Measurements from ENCODE around the gene HECTD2.
"Not testable (repeated sequence)": the region's sequence is repeated elsewhere in the genome, so short reads cannot be mapped to it uniquely, and the experiment has no call there.

The HECTD2 gene

GRCh38 chr10:91557651-91558111, 147.5 kb downstream of the HECTD2 start:
- H3K27ac ChIP-seq, result peak overlapping the region; percentile 43 to 58

GRCh38 chr10:91558473-91558872, 148.3 kb downstream of the HECTD2 start:
- H3K4me3 ChIP-seq, result no peak overlapping the region
- H3K27ac ChIP-seq, result no peak overlapping the region
- no peak for TF ChIP-seq CTCF (IDR thresholded peaks at IDR 0.05)
- DNase-seq (ENCODE audit: low spot score), result no peak

More at GRCh38 chr10:91557651-91558111, 147.5 kb downstream of the HECTD2 start:
- H3K4me3 ChIP-seq, result no peak overlapping the region
- no peak for TF ChIP-seq CTCF (IDR thresholded peaks at IDR 0.05)
- no peak for DNase-seq (ENCODE audit: low spot score)

GRCh38 chr10:91559169-91559568, 149.0 kb downstream of the HECTD2 start:
- H3K4me3 ChIP-seq, result no peak overlapping the region
- no peak for TF ChIP-seq CTCF (IDR thresholded peaks at IDR 0.05)
- H3K27ac ChIP-seq, result no peak overlapping the region
- no peak for DNase-seq (ENCODE audit: low spot score)

- H3K27ac ChIP-seq, result no peak overlapping the region
- TF ChIP-seq CTCF (IDR thresholded peaks at IDR 0.05), result no peak
- no peak for DNase-seq (ENCODE audit: low spot score)
- H3K4me3 ChIP-seq, result no peak overlapping the region
Observed at GRCh38 chr10:91559750-91560149, 149.6 kb downstream of the HECTD2 start.

- not testable (repeated sequence) for H3K4me3 ChIP-seq; H3K27ac ChIP-seq; DNase-seq (ENCODE audit: low spot score)
Observed at GRCh38 chr10:91560827-91561226, 150.7 kb downstream of the HECTD2 start.

- H3K27ac ChIP-seq, result peak overlapping the region in 1 of 2 donors; percentile 23
- no peak for DNase-seq (ENCODE audit: low spot score)
- no peak for TF ChIP-seq CTCF (IDR thresholded peaks at IDR 0.05)
- H3K4me3 ChIP-seq, result no peak overlapping the region
Observed at GRCh38 chr10:91562839-91563581, 152.9 kb downstream of the HECTD2 start.

GRCh38 chr10:91564026-91564425, 153.9 kb downstream of the HECTD2 start:
- no peak for DNase-seq (ENCODE audit: low spot score)
- no peak overlapping the region for H3K27ac ChIP-seq
- TF ChIP-seq CTCF (IDR thresholded peaks at IDR 0.05), result no peak
- H3K4me3 ChIP-seq, result no peak overlapping the region

Measured in coronary artery (tissue), 2 donors.